Measurements from ENCODE around the gene TIAM2. TPM values are rescaled to one million over a fixed set of nuclear protein-coding genes. Genes with fewer than 3 reads are reported as not detected.

The TIAM2 gene
- total RNA-seq, 2 donors from 2014 or later = 7.8 to 11.2 TPM

- no peak for DNase-seq (ENCODE audit: low spot score)
- intact Hi-C loops (cut with DNase I) = no loop called here
These were observed 239.1 kb downstream of the TIAM2 start for GRCh38 chr6:155234167-155234566.

GRCh38 chr6:155234687-155235086 lies 239.6 kb downstream of the TIAM2 start:
- intact Hi-C loops (cut with DNase I) = no loop called here
- no peak for DNase-seq (ENCODE audit: low spot score)

GRCh38 chr6:155235087-155235486 lies 240.0 kb downstream of the TIAM2 start:
- intact Hi-C loops (cut with DNase I) = no loop called here
- DNase-seq (ENCODE audit: low spot score) = no peak

GRCh38 chr6:155237613-155238012 lies 242.5 kb downstream of the TIAM2 start:
- no peak for DNase-seq (ENCODE audit: low spot score)
- intact Hi-C loops (cut with DNase I) = no loop called here

- intact Hi-C loops (cut with DNase I) = no loop called here
- no peak for DNase-seq (ENCODE audit: low spot score)
These were observed 245.9 kb downstream of the TIAM2 start for GRCh38 chr6:155240905-155241600.

- no peak for DNase-seq (ENCODE audit: low spot score)
- intact Hi-C loops (cut with DNase I) = no loop called here
These were observed 246.9 kb downstream of the TIAM2 start for GRCh38 chr6:155241966-155242365.

- intact Hi-C loops (cut with DNase I) = no loop called here
- no peak for DNase-seq (ENCODE audit: low spot score)
These were observed 249.3 kb downstream of the TIAM2 start for GRCh38 chr6:155244434-155244833.

- intact Hi-C loops (cut with DNase I) = loop anchor here (5.0 kb wide), 2 partner anchors 63 to 68 kb away; no protein-coding TSS in a partner anchor
- no peak for DNase-seq (ENCODE audit: low spot score)
These were observed 250.1 kb downstream of the TIAM2 start for GRCh38 chr6:155245193-155245592.

- intact Hi-C loops (cut with DNase I) = loop anchor here (5.0 kb wide), 2 partner anchors 64 to 69 kb away; no protein-coding TSS in a partner anchor
- no peak for DNase-seq (ENCODE audit: low spot score)
These were observed 250.7 kb downstream of the TIAM2 start for GRCh38 chr6:155245831-155246230.

- no peak for DNase-seq (ENCODE audit: low spot score)
- intact Hi-C loops (cut with DNase I) = loop anchor here (5.0 kb wide), 2 partner anchors 65 to 70 kb away; no protein-coding TSS in a partner anchor
These were observed 251.7 kb downstream of the TIAM2 start for GRCh38 chr6:155246825-155247224.

- intact Hi-C loops (cut with DNase I) = loop anchor here (5.0 kb wide), 2 partner anchors 65 to 70 kb away; no protein-coding TSS in a partner anchor
- no peak for DNase-seq (ENCODE audit: low spot score)
These were observed 252.5 kb downstream of the TIAM2 start for GRCh38 chr6:155247618-155248007.

- intact Hi-C loops (cut with DNase I) = loop anchor here (5.0 kb wide), 2 partner anchors 66 to 71 kb away; no protein-coding TSS in a partner anchor
- no peak for DNase-seq (ENCODE audit: low spot score)
These were observed 253.2 kb downstream of the TIAM2 start for GRCh38 chr6:155248008-155249001.

- no peak for DNase-seq (ENCODE audit: low spot score)
- intact Hi-C loops (cut with DNase I) = no loop called here
These were observed 255.7 kb downstream of the TIAM2 start for GRCh38 chr6:155250701-155251381.

GRCh38 chr6:155252581-155252980 lies 257.5 kb downstream of the TIAM2 start:
- DNase-seq (ENCODE audit: low spot score) = no peak
- intact Hi-C loops (cut with DNase I) = no loop called here

- DNase-seq (ENCODE audit: low spot score) = no peak
- intact Hi-C loops (cut with DNase I) = no loop called here
These were observed 258.2 kb downstream of the TIAM2 start for GRCh38 chr6:155253337-155253736.

- DNase-seq (ENCODE audit: low spot score) = no peak
- intact Hi-C loops (cut with DNase I) = no loop called here
These were observed 259.0 kb downstream of the TIAM2 start for GRCh38 chr6:155254139-155254538.

- DNase-seq (ENCODE audit: low spot score) = no peak
- intact Hi-C loops (cut with DNase I) = no loop called here
These were observed 261.1 kb downstream of the TIAM2 start for GRCh38 chr6:155256122-155256795.

- no peak for DNase-seq (ENCODE audit: low spot score)
These were observed 262.7 kb downstream of the TIAM2 start for GRCh38 chr6:155257796-155258195.

GRCh38 chr6:155259204-155259603 lies 264.1 kb downstream of the TIAM2 start:
- intact Hi-C loops (cut with DNase I) = no loop called here
- DNase-seq (ENCODE audit: low spot score) = no peak

More at GRCh38 chr6:155257796-155258195, 262.7 kb downstream of the TIAM2 start:
- intact Hi-C loops (cut with DNase I) = no loop called here

Data from posterior vena cava (tissue), 2 donors.